ENCODE data around the gene CROCC2. TPM values are rescaled to one million over a fixed set of nuclear protein-coding genes. Genes with fewer than 3 reads are reported as not detected.

Gene CROCC2
- total and polyA plus RNA-seq, 2 of the 13 experiments (the other 11 are each of a cell fraction or from before 2014, with no cell fraction given): not detected

- no peak for TF ChIP-seq GMEB2 (CRISPR knock-in tag; IDR thresholded peaks at IDR 0.05; ENCODE audit: low read depth)
- no peak for TF ChIP-seq EED (CRISPR knock-in tag; IDR thresholded peaks at IDR 0.05)
- TF ChIP-seq CEBPG (CRISPR knock-in tag; IDR thresholded peaks at IDR 0.05): peak; percentile 61
- TF ChIP-seq THAP11 (CRISPR knock-in tag; IDR thresholded peaks at IDR 0.05): peak; percentile 84
- no peak; the same call in 1 of the 2 replicates for TF ChIP-seq RERE (CRISPR knock-in tag; IDR thresholded peaks at IDR 0.05; ENCODE audit: low read depth)
- TF ChIP-seq PAWR (CRISPR knock-in tag; IDR thresholded peaks at IDR 0.05; ENCODE audit: borderline replicate concordance): 0 out of 2 replicates have a peak, but pooled peaks have one; percentile 74
- TF ChIP-seq ZBTB44 (CRISPR knock-in tag; IDR thresholded peaks at IDR 0.05): peak; percentile 90
- TF ChIP-seq PCBP2 (optimal IDR thresholded peaks at IDR 0.05; ENCODE audit: low read depth, low read length, poor library complexity, severe bottlenecking): no peak
- no peak for TF ChIP-seq PBX3 (CRISPR knock-in tag; IDR thresholded peaks at IDR 0.05; ENCODE audit: borderline replicate concordance)
- TF ChIP-seq NCOA5 (CRISPR knock-in tag; IDR thresholded peaks at IDR 0.05): no peak
- TF ChIP-seq ZNF333 (CRISPR knock-in tag; IDR thresholded peaks at IDR 0.05; ENCODE audit: borderline replicate concordance): no peak; the same call in 1 of the 2 replicates
- TF ChIP-seq ZNF230 (CRISPR knock-in tag; IDR thresholded peaks at IDR 0.05): no peak; the same call in 1 of the 2 replicates
- TF ChIP-seq ZBTB4 (CRISPR knock-in tag; IDR thresholded peaks at IDR 0.05; ENCODE audit: borderline replicate concordance): peak; percentile 95; the same call in 1 of the 2 replicates
Observed at GRCh38 chr2:240876475-240877251, 29.5 kb upstream of the CROCC2 start (continued).

Data from HepG2 (cell line).